Stimulated activated CD8-positive, alpha-beta memory T cell treated with anti-CD3 and anti-CD28 coated beads, Interleukin-12 subunit alpha, Interleukin-12 subunit beta, amount 100 ng/mL, for 24 hours (primary cell): ENCODE measurements around the gene ALG9.
"Not testable (repeated sequence)": the region's sequence is repeated elsewhere in the genome, so short reads cannot be mapped to it uniquely, and the experiment has no call there.

Experiments used
- DNase-seq: peaks from one replicate; pipeline ENCODE4 v3.0.0-alpha.2; 2020; ENCODE audit errors: extremely low read depth

Gene ALG9

GRCh38 chr11:111870886-111871692, at the start of gene ALG9:
ALG9 (minus strand) TSS chr11:111871581; CDS start chr11:111871482, 99 bp downstream.
- peak; percentile 59 for DNase-seq

- DNase-seq = no peak
These were observed 49.5 kb upstream of the ALG9 start for GRCh38 chr11:111920908-111921307.

GRCh38 chr11:111918390-111919256, 47.2 kb upstream of the ALG9 start, which contains the start of gene C11orf52:
C11orf52 (plus strand) TSS chr11:111918913; CDS start chr11:111918973, 60 bp downstream.
- DNase-seq = no peak

- DNase-seq = no peak
These were observed 46.4 kb upstream of the ALG9 start for GRCh38 chr11:111917788-111918187.

- DNase-seq = no peak
These were observed 45.9 kb upstream of the ALG9 start for GRCh38 chr11:111917312-111917711.

GRCh38 chr11:111916768-111917167, 45.4 kb upstream of the ALG9 start:
- no peak for DNase-seq

- DNase-seq = no peak
These were observed 42.6 kb upstream of the ALG9 start for GRCh38 chr11:111913997-111914396.

- no peak for DNase-seq
These were observed 41.9 kb upstream of the ALG9 start for GRCh38 chr11:111913031-111913861.

GRCh38 chr11:111912535-111912934, 41.2 kb upstream of the ALG9 start, which contains the start of gene HSPB2:
HSPB2 (plus strand) TSS chr11:111912734; CDS start chr11:111912830, 96 bp downstream.
- DNase-seq = no peak

- no peak for DNase-seq
These were observed 40.4 kb upstream of the ALG9 start, which contains the start of gene CRYAB for GRCh38 chr11:111911563-111912401. CRYAB (minus strand) TSS chr11:111911770; CDS start chr11:111911724, 46 bp downstream.

GRCh38 chr11:111910676-111911562, 39.5 kb upstream of the ALG9 start:
- DNase-seq = no peak

GRCh38 chr11:111909378-111909777, 38.0 kb upstream of the ALG9 start:
- no peak for DNase-seq

GRCh38 chr11:111908639-111909305, 37.4 kb upstream of the ALG9 start:
- DNase-seq = no peak

GRCh38 chr11:111906680-111907079, 35.3 kb upstream of the ALG9 start:
- no peak for DNase-seq

- no peak for DNase-seq
These were observed 34.0 kb upstream of the ALG9 start for GRCh38 chr11:111905411-111905810.

GRCh38 chr11:111886844-111887243, 15.5 kb upstream of the ALG9 start:
- no peak for DNase-seq

GRCh38 chr11:111886032-111886431, 14.7 kb upstream of the ALG9 start:
- no peak for DNase-seq

GRCh38 chr11:111885053-111885452, 13.7 kb upstream of the ALG9 start:
- DNase-seq = not testable (repeated sequence)

GRCh38 chr11:111882202-111882601, 10.8 kb upstream of the ALG9 start:
- DNase-seq = no peak
